Measurements from ENCODE around the gene URGCP. TPM values are rescaled to one million over a fixed set of nuclear protein-coding genes. Genes with fewer than 3 reads are reported as not detected.

Gene URGCP
- total RNA-seq, 2 donors from 2014 or later, result 23.2 to 23.8 TPM

DNA sequence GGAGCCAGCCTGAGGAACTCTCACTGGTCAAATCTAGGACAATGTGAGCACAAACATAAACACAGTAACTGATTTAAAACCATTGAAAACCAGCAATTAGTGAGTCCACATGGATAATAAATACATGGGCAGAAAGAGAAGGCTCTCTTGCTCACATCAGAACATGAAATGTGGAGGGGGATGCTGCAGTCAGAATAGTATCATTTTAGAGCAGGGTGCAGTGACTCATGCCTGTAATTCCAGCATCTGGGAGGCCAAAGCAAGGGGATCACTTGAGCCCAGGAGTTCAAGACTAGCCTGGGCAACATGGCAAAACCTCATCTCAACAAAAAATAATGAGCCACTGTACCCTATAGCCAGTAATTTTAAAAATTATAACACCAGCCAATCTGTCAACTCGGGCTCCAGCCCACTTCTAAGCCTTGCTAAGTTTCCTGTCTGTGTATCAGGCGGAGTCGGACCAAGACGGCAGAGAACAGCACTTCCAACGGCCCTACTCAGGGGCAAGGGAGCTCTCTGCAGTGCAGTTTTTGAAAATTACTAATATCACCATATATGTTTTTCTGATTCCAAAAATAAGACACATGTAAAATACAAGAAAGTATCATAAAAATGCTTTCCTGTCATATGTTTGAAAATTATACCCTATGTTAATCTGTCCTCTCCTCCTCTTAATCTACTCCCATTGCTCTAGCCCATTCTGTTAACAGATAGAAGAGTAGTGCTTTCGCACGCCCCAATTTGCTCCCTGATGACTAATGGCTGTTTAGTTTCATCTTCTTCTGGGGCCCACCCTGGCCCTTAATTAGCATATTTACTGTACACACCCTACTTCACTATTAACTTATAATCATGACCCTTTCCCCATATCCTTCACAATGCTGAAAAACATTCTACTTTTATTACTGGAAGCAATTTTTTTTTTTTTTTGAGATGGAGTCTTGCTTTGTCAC lies 17.1 kb downstream of the URGCP start:
- Mint-ChIP-seq H3K4me1 (peaks cover 1% of the 10 kb centered on the region), H3K27me3 (ENCODE audit: insufficient read depth) (no peaks in the 10 kb centered on the region), H3K4me3 (no peak overlapping the region), H3K36me3 (ENCODE audit: low read depth) (peaks cover 21% of the 10 kb centered on the region), H3K27ac (no peak overlapping the region), H3K9me3 (no peaks in the 10 kb centered on the region)
- Histone ChIP-seq H3K4me1 (ENCODE audit: control insufficient read depth, insufficient read depth, low read length) (no peaks in the 10 kb centered on the region), H3K27ac (ENCODE audit: low read depth, low read length) (no peak overlapping the region), H3K36me3 (ENCODE audit: control insufficient read depth, insufficient read depth, low read length) (peaks cover 8% of the 10 kb centered on the region), H3K4me3 (ENCODE audit: low read length) (no peak overlapping the region), H3K27me3 (ENCODE audit: control insufficient read depth, insufficient read depth, low read length, poor library complexity, severe bottlenecking) (no peaks in the 10 kb centered on the region), H3K9ac (ENCODE audit: extremely low read depth, low read length, poor library complexity, severe bottlenecking) (no peak overlapping the region), H3K9me3 (ENCODE audit: control insufficient read depth, low read length) (no peaks in the 10 kb centered on the region)
- TF ChIP-seq, protein P1, sequence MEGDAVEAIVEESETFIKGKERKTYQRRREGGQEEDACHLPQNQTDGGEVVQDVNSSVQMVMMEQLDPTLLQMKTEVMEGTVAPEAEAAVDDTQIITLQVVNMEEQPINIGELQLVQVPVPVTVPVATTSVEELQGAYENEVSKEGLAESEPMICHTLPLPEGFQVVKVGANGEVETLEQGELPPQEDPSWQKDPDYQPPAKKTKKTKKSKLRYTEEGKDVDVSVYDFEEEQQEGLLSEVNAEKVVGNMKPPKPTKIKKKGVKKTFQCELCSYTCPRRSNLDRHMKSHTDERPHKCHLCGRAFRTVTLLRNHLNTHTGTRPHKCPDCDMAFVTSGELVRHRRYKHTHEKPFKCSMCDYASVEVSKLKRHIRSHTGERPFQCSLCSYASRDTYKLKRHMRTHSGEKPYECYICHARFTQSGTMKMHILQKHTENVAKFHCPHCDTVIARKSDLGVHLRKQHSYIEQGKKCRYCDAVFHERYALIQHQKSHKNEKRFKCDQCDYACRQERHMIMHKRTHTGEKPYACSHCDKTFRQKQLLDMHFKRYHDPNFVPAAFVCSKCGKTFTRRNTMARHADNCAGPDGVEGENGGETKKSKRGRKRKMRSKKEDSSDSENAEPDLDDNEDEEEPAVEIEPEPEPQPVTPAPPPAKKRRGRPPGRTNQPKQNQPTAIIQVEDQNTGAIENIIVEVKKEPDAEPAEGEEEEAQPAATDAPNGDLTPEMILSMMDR (conservative IDR thresholded peaks at IDR 0.05), result no peak
- no peak for DNase-seq
- 92 to 94% methylated on average over 7 of the region's 7 CpGs for WGBS, 2 experiments (ENCODE audit: insufficient coverage in 1 of 2, insufficient read length in 1 of 2)

DNA sequence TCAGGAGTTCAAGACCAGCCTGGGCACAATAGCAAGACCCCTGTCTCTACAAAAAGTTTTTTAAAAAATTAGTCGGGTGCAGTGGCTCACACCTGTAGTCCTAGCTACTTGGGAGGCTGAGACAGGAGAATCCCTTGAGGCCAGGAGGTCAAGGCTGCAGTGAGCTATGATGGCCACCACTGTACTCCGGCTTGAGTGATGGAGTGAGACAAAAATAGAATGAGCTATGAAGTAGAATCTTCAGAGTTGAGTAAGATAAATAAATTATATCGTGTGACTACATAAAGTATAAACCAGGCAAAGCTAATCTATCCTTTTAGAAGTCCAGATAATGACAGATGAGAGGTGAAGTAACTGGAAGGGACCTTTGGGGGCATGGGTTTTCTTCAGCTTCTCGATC lies 21.8 kb downstream of the URGCP start:
- no peaks in the 10 kb centered on the region for H3K9me3 ChIP-seq (ENCODE audit: control insufficient read depth, low read length)
- no peak overlapping the region for H3K4me3 Mint-ChIP-seq

DNA sequence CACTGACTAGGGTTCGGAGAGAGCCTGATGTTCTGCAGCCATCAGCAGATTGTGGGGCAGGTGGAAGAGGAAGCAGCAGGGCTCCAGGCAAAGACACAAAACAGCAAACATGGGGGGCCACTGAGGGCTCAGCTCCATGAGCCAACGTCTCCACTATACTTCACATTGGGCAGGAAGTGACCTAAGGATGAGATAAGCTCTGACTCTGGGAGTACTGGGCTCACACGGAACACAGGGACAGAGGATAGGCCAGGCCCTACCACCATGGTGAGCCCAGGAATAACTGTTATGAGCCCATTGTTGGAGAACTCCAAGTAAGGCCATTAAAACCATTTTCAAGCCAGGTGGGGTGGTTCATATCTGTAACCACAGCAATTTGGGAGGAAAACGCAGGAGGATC lies 22.2 kb downstream of the URGCP start:
- no peak for DNase-seq
- no peak overlapping the region for H3K9ac ChIP-seq (ENCODE audit: extremely low read depth, low read length, poor library complexity, severe bottlenecking)
- peaks cover 47% of the 10 kb centered on the region for H3K36me3 Mint-ChIP-seq (ENCODE audit: low read depth)
- TF ChIP-seq, protein P1 (conservative IDR thresholded peaks at IDR 0.05), result no peak
- no peak overlapping the region for H3K4me3 Mint-ChIP-seq
- H3K36me3 ChIP-seq (ENCODE audit: control insufficient read depth, insufficient read depth, low read length), result peaks cover 39% of the 10 kb centered on the region
- H3K4me1 ChIP-seq (ENCODE audit: control insufficient read depth, insufficient read depth, low read length), result no peaks in the 10 kb centered on the region
- no peak overlapping the region for H3K4me3 ChIP-seq (ENCODE audit: low read length)
- H3K27me3 ChIP-seq (ENCODE audit: control insufficient read depth, insufficient read depth, low read length, poor library complexity, severe bottlenecking), result no peaks in the 10 kb centered on the region
- no peaks in the 10 kb centered on the region for H3K9me3 ChIP-seq (ENCODE audit: control insufficient read depth, low read length)
- H3K4me1 Mint-ChIP-seq, result no peaks in the 10 kb centered on the region
- H3K27ac ChIP-seq (ENCODE audit: low read depth, low read length), result no peak overlapping the region
- H3K27ac Mint-ChIP-seq, result no peak overlapping the region
- 94 to 95% methylated on average over 4 of the region's 4 CpGs for WGBS, 2 experiments (ENCODE audit: insufficient coverage in 1 of 2, insufficient read length in 1 of 2)
- H3K9me3 Mint-ChIP-seq, result no peaks in the 10 kb centered on the region
- H3K27me3 Mint-ChIP-seq (ENCODE audit: insufficient read depth), result no peaks in the 10 kb centered on the region

More for the DNA sequence above, 21.8 kb downstream of the URGCP start:
- H3K27me3 Mint-ChIP-seq (ENCODE audit: insufficient read depth), result no peaks in the 10 kb centered on the region
- H3K36me3 Mint-ChIP-seq (ENCODE audit: low read depth), result peaks cover 45% of the 10 kb centered on the region
- Histone ChIP-seq H3K27ac (ENCODE audit: low read depth, low read length) (no peak overlapping the region), H3K27me3 (ENCODE audit: control insufficient read depth, insufficient read depth, low read length, poor library complexity, severe bottlenecking) (no peaks in the 10 kb centered on the region), H3K9ac (ENCODE audit: extremely low read depth, low read length, poor library complexity, severe bottlenecking) (no peak overlapping the region), H3K4me3 (ENCODE audit: low read length) (no peak overlapping the region), H3K4me1 (ENCODE audit: control insufficient read depth, insufficient read depth, low read length) (no peaks in the 10 kb centered on the region), H3K36me3 (ENCODE audit: control insufficient read depth, insufficient read depth, low read length) (peaks cover 39% of the 10 kb centered on the region)
- no peak for DNase-seq
- H3K27ac Mint-ChIP-seq, result no peak overlapping the region
- TF ChIP-seq, protein P1 (conservative IDR thresholded peaks at IDR 0.05), result no peak
- H3K9me3 Mint-ChIP-seq, result no peaks in the 10 kb centered on the region
- no peaks in the 10 kb centered on the region for H3K4me1 Mint-ChIP-seq
- 92 to 94% methylated on average over 2 to 4 of the region's 4 CpGs for WGBS, 2 experiments (ENCODE audit: insufficient coverage in 1 of 2, insufficient read length in 1 of 2)
